ENCODE results near the gene DHRS13.

DNA sequence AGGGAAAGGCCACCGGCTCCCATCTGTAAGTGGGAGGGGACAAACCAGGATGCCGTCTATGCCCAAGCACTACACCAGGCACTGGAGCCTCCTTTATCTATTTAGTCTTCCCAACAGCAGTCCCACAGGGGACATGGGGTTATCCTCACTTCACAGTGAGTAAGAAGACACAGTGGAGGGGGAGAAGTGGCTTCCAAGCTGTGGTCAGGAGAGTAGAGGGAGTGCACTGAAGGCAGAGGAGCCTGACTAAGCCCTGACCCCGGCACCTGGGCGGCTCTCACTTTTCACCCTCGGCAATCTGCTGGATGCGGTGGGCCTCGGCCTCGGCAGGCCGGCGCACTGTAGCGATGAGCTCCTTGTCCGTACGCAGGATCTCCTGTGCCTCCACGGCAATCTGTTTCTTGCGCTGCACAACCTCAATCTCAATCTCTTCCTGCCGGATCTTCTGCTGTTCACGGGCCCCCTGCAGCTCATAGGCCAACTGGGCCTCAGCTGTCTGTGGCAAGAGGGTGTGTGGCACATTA, 21.3 kb downstream of the DHRS13 start:
- TF ChIP-seq EZH2 (IDR thresholded peaks at IDR 0.05; ENCODE audit: borderline replicate concordance, low read length), result no peak
- TF ChIP-seq, protein P1, sequence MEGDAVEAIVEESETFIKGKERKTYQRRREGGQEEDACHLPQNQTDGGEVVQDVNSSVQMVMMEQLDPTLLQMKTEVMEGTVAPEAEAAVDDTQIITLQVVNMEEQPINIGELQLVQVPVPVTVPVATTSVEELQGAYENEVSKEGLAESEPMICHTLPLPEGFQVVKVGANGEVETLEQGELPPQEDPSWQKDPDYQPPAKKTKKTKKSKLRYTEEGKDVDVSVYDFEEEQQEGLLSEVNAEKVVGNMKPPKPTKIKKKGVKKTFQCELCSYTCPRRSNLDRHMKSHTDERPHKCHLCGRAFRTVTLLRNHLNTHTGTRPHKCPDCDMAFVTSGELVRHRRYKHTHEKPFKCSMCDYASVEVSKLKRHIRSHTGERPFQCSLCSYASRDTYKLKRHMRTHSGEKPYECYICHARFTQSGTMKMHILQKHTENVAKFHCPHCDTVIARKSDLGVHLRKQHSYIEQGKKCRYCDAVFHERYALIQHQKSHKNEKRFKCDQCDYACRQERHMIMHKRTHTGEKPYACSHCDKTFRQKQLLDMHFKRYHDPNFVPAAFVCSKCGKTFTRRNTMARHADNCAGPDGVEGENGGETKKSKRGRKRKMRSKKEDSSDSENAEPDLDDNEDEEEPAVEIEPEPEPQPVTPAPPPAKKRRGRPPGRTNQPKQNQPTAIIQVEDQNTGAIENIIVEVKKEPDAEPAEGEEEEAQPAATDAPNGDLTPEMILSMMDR (conservative IDR thresholded peaks at IDR 0.05 in 1 of 2, IDR thresholded peaks at IDR 0.05 in 1 of 2; ENCODE audit: extremely low read depth in 1 of 2, insufficient read depth in 1 of 2, low read depth in 1 of 2, low read length in 2 of 2), result no peak
